Endothelial cell of hepatic sinusoid (primary cell): ENCODE measurements around the gene SEPTIN6.

Experiments used
- in situ Hi-C: cut with HindIII; loops from 2 replicates; pipeline ENCODE4 v1.10.0; 2017; ENCODE audit warnings: low sequenced_read_pairs

Gene SEPTIN6

DNA sequence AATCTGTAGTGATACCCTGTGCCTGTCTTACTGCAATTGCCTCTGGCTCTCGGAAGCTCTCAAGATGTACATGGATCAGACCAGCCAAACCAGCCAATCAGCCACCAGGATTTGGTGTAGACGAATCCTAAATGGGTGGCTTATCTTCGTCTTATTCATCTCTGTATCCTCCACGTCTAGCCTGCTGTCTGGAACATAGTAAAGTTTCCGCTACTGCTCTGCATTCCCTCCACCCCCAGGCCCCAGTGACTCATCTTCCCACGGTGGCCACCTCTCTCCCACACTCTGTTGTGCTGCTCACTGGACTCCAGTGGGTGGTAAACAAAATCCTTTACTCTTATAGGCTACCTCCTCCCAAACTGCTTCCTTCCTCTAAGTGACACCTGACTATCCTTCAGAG is 37.8 kb downstream of the SEPTIN6 start:
- in situ Hi-C loops, result no loop called here

DNA sequence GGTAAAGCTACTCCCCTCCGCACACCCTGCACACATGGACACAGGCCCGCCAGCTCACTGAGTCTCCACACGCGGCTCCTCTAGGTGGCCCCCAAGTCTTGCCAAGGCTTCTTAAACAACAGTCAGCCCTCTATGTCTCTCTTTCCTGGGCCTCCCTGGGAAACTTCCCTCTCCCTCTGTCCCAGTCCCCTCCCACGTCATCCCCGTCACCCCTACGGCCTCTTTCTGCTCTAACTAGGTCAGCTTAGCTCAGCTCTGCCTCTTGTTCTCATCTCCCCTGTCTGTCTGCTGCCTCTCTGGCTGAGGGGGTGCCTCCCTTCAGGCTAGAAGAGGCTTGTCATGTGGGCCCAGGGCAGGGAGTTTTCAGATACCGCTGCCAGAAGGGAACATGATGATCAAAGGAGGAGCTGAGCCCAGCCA is 38.8 kb downstream of the SEPTIN6 start:
- in situ Hi-C loops, result no loop called here

- in situ Hi-C loops, result no loop called here
These were observed 44.6 kb downstream of the SEPTIN6 start for GRCh38 chrX:119648421-119648775.

- in situ Hi-C loops, result no loop called here
These were observed 45.2 kb downstream of the SEPTIN6 start for GRCh38 chrX:119647552-119648420.

- in situ Hi-C loops, result no loop called here
These were observed 45.9 kb downstream of the SEPTIN6 start for GRCh38 chrX:119647089-119647488.

DNA sequence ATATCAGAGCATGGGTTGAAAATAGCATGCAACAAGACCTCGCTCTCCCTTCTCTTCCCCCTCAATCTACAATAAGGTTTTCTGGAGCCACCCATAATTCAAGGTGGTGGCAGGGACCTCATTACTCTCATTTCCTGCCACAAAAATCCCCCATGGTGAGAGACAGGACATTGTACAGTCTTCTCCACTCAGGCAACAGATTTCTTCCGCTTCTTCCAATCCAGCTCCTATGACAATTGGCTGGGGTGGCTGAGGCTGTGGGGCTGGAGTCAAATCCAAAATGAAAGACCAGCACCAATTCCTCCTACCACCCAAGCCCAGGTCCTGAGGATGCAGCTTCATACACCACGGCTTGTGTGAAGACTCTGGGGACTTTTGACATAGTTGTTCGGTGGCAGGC is 46.5 kb downstream of the SEPTIN6 start:
- in situ Hi-C loops, result no loop called here

DNA sequence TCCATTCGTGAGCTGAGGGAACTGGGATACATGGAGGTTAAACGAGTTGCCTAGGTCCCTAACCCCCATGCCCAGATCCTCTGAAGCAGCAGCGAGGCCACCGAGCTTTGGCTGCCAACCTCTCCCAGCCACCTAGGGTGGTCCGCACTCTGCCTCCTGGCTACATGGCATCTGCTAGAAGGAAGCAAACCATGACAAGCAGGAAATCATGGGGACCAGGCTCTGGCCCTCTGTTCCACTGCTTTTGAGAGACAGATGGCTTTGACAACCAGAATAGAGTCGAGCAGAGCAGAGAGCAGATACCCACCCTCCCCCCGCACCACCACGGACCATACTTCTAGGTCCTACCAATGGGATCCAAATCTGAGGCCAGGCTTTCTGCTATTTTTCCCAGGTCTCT is 49.3 kb downstream of the SEPTIN6 start:
- in situ Hi-C loops, result no loop called here
